ENCODE data around the gene ADSS1.

- TF ChIP-seq RAD21 (IDR thresholded peaks at IDR 0.05; ENCODE audit: low read depth) (no peak), CTCF (IDR thresholded peaks at IDR 0.05 in 2 of 3, conservative IDR thresholded peaks at IDR 0.05 in 1 of 3; ENCODE audit: borderline replicate concordance in 1 of 3, insufficient read depth in 1 of 3, low read depth in 2 of 3, low read length in 2 of 3) (no peak), CEBPB (IDR thresholded peaks at IDR 0.05; ENCODE audit: low read depth) (no peak), ZNF274 (IDR thresholded peaks at IDR 0.05; ENCODE audit: low read depth, low read length) (no peak)
Measured at GRCh38 chr14:104783484-104784217, 59.6 kb downstream of the ADSS1 start.
